Mesenchymal stem cell (in vitro differentiated cells and primary cell): Measurements from ENCODE around the gene RGS7.

ENCODE experiments used
- DNase-seq: peaks from one replicate; pipeline ENCODE4 v3.0.0-alpha.2; 2013
- H2AFZ ChIP-seq: one replicate; pipeline ENCODE4 v1.6.1; 2013; ENCODE audit warnings: low read depth, mild to moderate bottlenecking, control low read depth, inconsistent platforms, low read length, moderate library complexity
- H2AK5ac ChIP-seq: 2 replicates; pipeline ENCODE4 v1.6.1; 2013; ENCODE audit warnings: low read length, moderate library complexity, mild to moderate bottlenecking, inconsistent platforms; ENCODE audit not compliant: severe bottlenecking
- H2BK120ac ChIP-seq: one replicate; pipeline ENCODE4 v1.6.1; 2013; ENCODE audit warnings: low read depth, mild to moderate bottlenecking, inconsistent platforms, low read length, moderate library complexity
- H2BK12ac ChIP-seq, 2 experiments: one replicate each; pipeline ENCODE4 v1.6.1; 2013; ENCODE audit warnings: inconsistent platforms in 2 of 2, low read length in 2 of 2, mild to moderate bottlenecking in 2 of 2, moderate library complexity in 2 of 2, control low read depth in 1 of 2
- H2BK15ac ChIP-seq: one replicate; pipeline ENCODE4 v1.6.1; 2013; ENCODE audit warnings: mild to moderate bottlenecking, low read depth, inconsistent platforms; ENCODE audit not compliant: poor library complexity, severe bottlenecking
- H2BK5ac ChIP-seq: 2 replicates; pipeline ENCODE4 v1.6.1; 2013; ENCODE audit warnings: low read depth, mild to moderate bottlenecking, low read length, control low read depth, inconsistent platforms; ENCODE audit not compliant: poor library complexity, severe bottlenecking
- H3K14ac ChIP-seq, 2 experiments: one replicate each; pipeline ENCODE4 v1.6.1; 2013; ENCODE audit warnings: inconsistent platforms in 2 of 2, low read length in 2 of 2, control low read depth in 1 of 2, mild to moderate bottlenecking in 1 of 2, moderate library complexity in 1 of 2
- H3K18ac ChIP-seq, 2 experiments: one replicate each; pipeline ENCODE4 v1.6.1; 2013; ENCODE audit warnings: inconsistent platforms in 2 of 2, low read length in 2 of 2, control low read depth in 1 of 2, low read depth in 1 of 2, mild to moderate bottlenecking in 1 of 2
- H3K23ac ChIP-seq, 2 experiments: one replicate each; pipeline ENCODE4 v1.6.1; 2013; ENCODE audit warnings: inconsistent platforms in 2 of 2, low read length in 2 of 2, mild to moderate bottlenecking in 2 of 2, moderate library complexity in 2 of 2, control low read depth in 1 of 2
- H3K27ac ChIP-seq: 2 replicates; pipeline ENCODE4 v1.5.1; 2013; ENCODE audit warnings: mild to moderate bottlenecking, moderate library complexity, low read length, control low read depth, inconsistent platforms; ENCODE audit not compliant: poor library complexity, severe bottlenecking
- H3K27me3 ChIP-seq, 2 experiments: 2 replicates each; pipeline versions ENCODE4 v1.6.1 to v1.7.0; 2013; ENCODE audit warnings: low read length in 2 of 2, mild to moderate bottlenecking in 2 of 2, moderate library complexity in 2 of 2, control low read depth in 1 of 2, inconsistent platforms in 1 of 2; ENCODE audit not compliant: control insufficient read depth in 1 of 2, insufficient read depth in 1 of 2
- H3K36me3 ChIP-seq, 2 experiments: 2 replicates each; pipeline versions ENCODE4 v1.6.1 to v1.7.0; 2013; ENCODE audit warnings: low read length in 2 of 2, control low read depth in 1 of 2, inconsistent platforms in 1 of 2, low read depth in 1 of 2, mild to moderate bottlenecking in 1 of 2; ENCODE audit not compliant: insufficient read depth in 2 of 2, control insufficient read depth in 1 of 2
- H3K4ac ChIP-seq, 2 experiments: one replicate each; pipeline ENCODE4 v1.6.1; 2013; ENCODE audit warnings: inconsistent platforms in 2 of 2, low read length in 2 of 2, mild to moderate bottlenecking in 2 of 2, moderate library complexity in 2 of 2, control low read depth in 1 of 2, low read depth in 1 of 2
- H3K4me1 ChIP-seq: 2 replicates; pipeline ENCODE4 v1.6.1; 2013; ENCODE audit warnings: low read depth, low read length, control low read depth; ENCODE audit not compliant: control insufficient read depth, insufficient read depth
- H3K4me2 ChIP-seq: 2 replicates; pipeline ENCODE4 v1.6.1; 2013; ENCODE audit warnings: low read length, mild to moderate bottlenecking, inconsistent platforms; ENCODE audit not compliant: poor library complexity, severe bottlenecking
- H3K4me3 ChIP-seq, 2 experiments: 2 replicates each; pipeline versions ENCODE4 v1.5.1 to v1.7.0; 2013; ENCODE audit warnings: low read length in 2 of 2, mild to moderate bottlenecking in 2 of 2, control low read depth in 1 of 2, low read depth in 1 of 2; ENCODE audit not compliant: insufficient read depth in 1 of 2
- H3K79me1 ChIP-seq: replicated peaks from 2 replicates; pipeline ENCODE4 v1.6.1; 2013; ENCODE audit warnings: mild to moderate bottlenecking, control low read depth, low read length, inconsistent platforms; ENCODE audit not compliant: poor library complexity, severe bottlenecking
- H3K9ac ChIP-seq: 2 replicates; pipeline ENCODE4 v1.7.0; 2013; ENCODE audit warnings: mild to moderate bottlenecking, low read length, moderate library complexity
- H3K9me3 ChIP-seq: 2 replicates; pipeline ENCODE4 v1.7.0; 2013; ENCODE audit warnings: mild to moderate bottlenecking, low read length; ENCODE audit not compliant: control insufficient read depth
- H4K8ac ChIP-seq: one replicate; pipeline ENCODE4 v1.6.1; 2013; ENCODE audit warnings: inconsistent platforms, mild to moderate bottlenecking, low read length, moderate library complexity
- H4K91ac ChIP-seq: one replicate; pipeline ENCODE4 v1.6.1; 2013; ENCODE audit warnings: mild to moderate bottlenecking, low read length, inconsistent platforms
- WGBS: methylation state at CpG from one replicate; pipeline ENCODE4 v1.1.7; 2013; ENCODE audit warnings: mixed read lengths; 5-methylcytosine and 5-hydroxymethylcytosine counted together

The RGS7 gene

DNA sequence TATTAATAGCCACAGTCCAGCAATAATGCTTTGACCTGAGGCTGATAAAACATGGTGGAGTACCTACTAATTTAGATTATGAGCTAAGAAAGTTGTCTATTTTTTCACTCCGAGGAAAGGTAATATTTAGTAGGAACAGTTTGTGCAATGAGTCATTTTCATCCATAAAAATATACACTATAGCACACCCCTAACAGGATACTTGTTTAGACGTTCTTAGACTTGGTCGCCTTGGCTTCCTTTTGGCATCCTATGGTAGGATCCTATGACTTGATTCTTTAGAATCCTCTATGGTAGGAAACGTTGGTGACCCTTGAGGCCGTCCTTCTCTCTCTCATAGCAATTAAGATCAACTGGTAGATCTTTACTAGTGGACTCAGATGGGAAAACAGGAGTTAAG, 81.8 kb downstream of the RGS7 start:
- Histone ChIP-seq H3K4ac (no peak overlapping the region), H3K79me1 (no peaks in the 10 kb centered on the region), H3K4me3 (no peak overlapping the region), H3K36me3 (no peaks in the 10 kb centered on the region), H3K14ac (no peak overlapping the region), H4K91ac (no peak overlapping the region), H4K8ac (no peak overlapping the region), H3K27ac (no peak overlapping the region), H3K9ac (no peak overlapping the region), H2AFZ (no peak overlapping the region), H2BK120ac (no peak overlapping the region), H3K4me2 (no peak overlapping the region), H2BK15ac (no peak overlapping the region), H3K9me3 (peaks cover 36% of the 10 kb centered on the region), H3K27me3 (no peaks in the 10 kb centered on the region), H2AK5ac (no peak overlapping the region), H3K4me1 (no peaks in the 10 kb centered on the region), H2BK12ac (no peak overlapping the region), H3K18ac (no peak overlapping the region), H2BK5ac (no peak overlapping the region), H3K23ac (no peak overlapping the region)
- no peak for DNase-seq
- WGBS = 90% methylated on average over 2 of the region's 5 CpGs

- Histone ChIP-seq H2BK15ac (no peak overlapping the region), H2BK12ac (no peak overlapping the region), H2BK5ac (no peak overlapping the region), H3K36me3 (no peaks in the 10 kb centered on the region), H3K9me3 (peaks cover 36% of the 10 kb centered on the region), H3K18ac (no peak overlapping the region), H3K9ac (no peak overlapping the region), H4K91ac (no peak overlapping the region), H2AFZ (no peak overlapping the region), H3K4me3 (no peak overlapping the region), H2AK5ac (no peak overlapping the region), H3K4ac (no peak overlapping the region), H3K27me3 (no peaks in the 10 kb centered on the region), H3K4me1 (no peaks in the 10 kb centered on the region), H2BK120ac (no peak overlapping the region), H3K4me2 (no peak overlapping the region), H3K79me1 (no peaks in the 10 kb centered on the region), H3K14ac (no peak overlapping the region), H3K23ac (no peak overlapping the region), H3K27ac (no peak overlapping the region), H4K8ac (no peak overlapping the region)
- 77% methylated on average over 1 of the region's 4 CpGs for WGBS
- no peak for DNase-seq
Measured at GRCh38 chr1:241274693-241275092, 82.3 kb downstream of the RGS7 start.

GRCh38 chr1:241272828-241273227, 84.2 kb downstream of the RGS7 start:
- DNase-seq = no peak

DNA sequence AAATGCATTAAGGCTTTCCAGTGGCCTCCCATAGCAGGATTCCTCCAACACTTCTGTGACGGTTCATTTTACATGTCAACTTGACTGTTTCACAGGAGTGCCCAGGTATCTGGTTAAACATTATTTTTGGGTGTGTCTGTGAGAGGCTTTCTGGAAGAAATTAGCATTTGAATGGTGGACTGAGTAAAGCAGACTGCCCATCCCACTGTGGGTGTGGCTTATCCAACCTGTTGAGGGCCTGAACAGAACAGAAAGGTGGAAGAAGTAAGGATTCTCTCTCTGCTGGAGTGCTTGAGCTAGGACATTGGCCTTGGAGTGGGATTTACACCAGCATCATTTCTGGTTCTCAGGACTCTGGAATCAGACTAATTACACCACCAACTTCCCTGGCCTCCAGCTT, 85.6 kb downstream of the RGS7 start:
- H2AFZ ChIP-seq = no peak overlapping the region
- H3K4me1 ChIP-seq = no peaks in the 10 kb centered on the region
- H3K9ac ChIP-seq = no peak overlapping the region
- no peak overlapping the region for H4K91ac ChIP-seq
- H3K4me2 ChIP-seq = no peak overlapping the region
- H3K27ac ChIP-seq = no peak overlapping the region
- H2BK120ac ChIP-seq = no peak overlapping the region
- no peak for DNase-seq
- no peak overlapping the region for H2BK12ac ChIP-seq
- no peaks in the 10 kb centered on the region for H3K36me3 ChIP-seq
- WGBS = 90% methylated on average over 1 of the region's 1 CpG
- H2AK5ac ChIP-seq = no peak overlapping the region
- no peak overlapping the region for H3K4ac ChIP-seq
- H3K14ac ChIP-seq = no peak overlapping the region
- H2BK15ac ChIP-seq = no peak overlapping the region
- no peak overlapping the region for H3K23ac ChIP-seq
- no peak overlapping the region for H3K18ac ChIP-seq
- peaks cover 27% of the 10 kb centered on the region for H3K9me3 ChIP-seq
- H3K27me3 ChIP-seq = no peaks in the 10 kb centered on the region
- no peak overlapping the region for H2BK5ac ChIP-seq
- H4K8ac ChIP-seq = no peak overlapping the region
- H3K79me1 ChIP-seq = no peaks in the 10 kb centered on the region
- no peak overlapping the region for H3K4me3 ChIP-seq

More at GRCh38 chr1:241272828-241273227, 84.2 kb downstream of the RGS7 start:
- H3K4me2 ChIP-seq = no peak overlapping the region
- no peak overlapping the region for H2AFZ ChIP-seq
- H3K23ac ChIP-seq = no peak overlapping the region
- H2AK5ac ChIP-seq = no peak overlapping the region
- H3K79me1 ChIP-seq = no peaks in the 10 kb centered on the region
- no peak overlapping the region for H3K14ac ChIP-seq
- no peak overlapping the region for H3K4ac ChIP-seq
- H2BK5ac ChIP-seq = no peak overlapping the region
- H3K27ac ChIP-seq = no peak overlapping the region
- H3K4me3 ChIP-seq = no peak overlapping the region
- H2BK12ac ChIP-seq = no peak overlapping the region
- no peak overlapping the region for H3K18ac ChIP-seq
- H3K9ac ChIP-seq = no peak overlapping the region
- H2BK15ac ChIP-seq = no peak overlapping the region
- peaks cover 27% of the 10 kb centered on the region for H3K9me3 ChIP-seq
- no peak overlapping the region for H2BK120ac ChIP-seq
- no peaks in the 10 kb centered on the region for H3K36me3 ChIP-seq
- H3K27me3 ChIP-seq = no peaks in the 10 kb centered on the region
- no peak overlapping the region for H4K91ac ChIP-seq
- no peaks in the 10 kb centered on the region for H3K4me1 ChIP-seq
- no peak overlapping the region for H4K8ac ChIP-seq
